HEK293 (cell line): ENCODE results near the gene CSPG4.

Experiments used
- ATF2 ChIP-seq: fragments of 450-650 bp; formaldehyde crosslinking; IDR thresholded peaks from 2 replicates; pipeline ENCODE4 v1.5.1; 2016; ENCODE audit warnings: missing biosample characterization, missing genetic modification characterization, low read depth
- GLIS1 ChIP-seq: fragments of 450-650 bp; formaldehyde crosslinking; IDR thresholded peaks from 2 replicates; pipeline ENCODE4 v1.5.1; 2016; ENCODE audit warnings: missing biosample characterization, missing genetic modification characterization
- HOXD13 ChIP-seq: sonication (generic); formaldehyde crosslinking; IDR thresholded peaks from 2 replicates; pipeline ENCODE4 v1.8.0; 2022; ENCODE audit warnings: missing genetic modification reagents, borderline replicate concordance
- INSM2 ChIP-seq: fragments of 450-650 bp; formaldehyde crosslinking; IDR thresholded peaks from 2 replicates; pipeline ENCODE4 v1.5.1; 2016; ENCODE audit warnings: missing biosample characterization, missing genetic modification characterization
- KLF17 ChIP-seq: fragments of 450-650 bp; formaldehyde crosslinking; IDR thresholded peaks from 2 replicates; pipeline ENCODE4 v1.5.1; 2016; ENCODE audit warnings: missing biosample characterization, missing genetic modification characterization
- ZBTB10 ChIP-seq: fragments of 450-650 bp; formaldehyde crosslinking; IDR thresholded peaks from 2 replicates; pipeline ENCODE4 v1.5.1; 2016; ENCODE audit warnings: missing biosample characterization, missing genetic modification characterization
- ZBTB20 ChIP-seq: fragments of 450-650 bp; formaldehyde crosslinking; IDR thresholded peaks from 2 replicates; pipeline ENCODE4 v1.5.1; 2016; ENCODE audit warnings: missing biosample characterization, missing genetic modification characterization
- ZFP37 ChIP-seq: fragments of 450-650 bp; formaldehyde crosslinking; IDR thresholded peaks from 2 replicates; pipeline ENCODE4 v1.5.1; 2016; ENCODE audit warnings: missing biosample characterization, missing genetic modification characterization
- ZFP41 ChIP-seq: fragments of 450-650 bp; formaldehyde crosslinking; IDR thresholded peaks from 2 replicates; pipeline ENCODE4 v1.5.1; 2016; ENCODE audit warnings: missing biosample characterization, missing genetic modification characterization, borderline replicate concordance
- ZNF175 ChIP-seq: fragments of 450-650 bp; formaldehyde crosslinking; IDR thresholded peaks from 2 replicates; pipeline ENCODE4 v1.5.1; 2016; ENCODE audit warnings: missing biosample characterization, missing genetic modification characterization
- ZNF18 ChIP-seq: fragments of 450-650 bp; formaldehyde crosslinking; IDR thresholded peaks from 2 replicates; pipeline ENCODE4 v1.5.1; 2016; ENCODE audit warnings: missing biosample characterization, missing genetic modification characterization
- ZNF202 ChIP-seq: fragments of 450-650 bp; formaldehyde crosslinking; IDR thresholded peaks from 2 replicates; pipeline ENCODE4 v1.5.1; 2016; ENCODE audit warnings: missing biosample characterization, missing genetic modification characterization, borderline replicate concordance
- ZNF214 ChIP-seq: fragments of 450-650 bp; formaldehyde crosslinking; IDR thresholded peaks from 2 replicates; pipeline ENCODE4 v1.5.1; 2017; ENCODE audit warnings: missing biosample characterization, mild to moderate bottlenecking, missing genetic modification characterization, borderline replicate concordance
- ZNF280C ChIP-seq: fragments of 450-650 bp; formaldehyde crosslinking; IDR thresholded peaks from 2 replicates; pipeline ENCODE4 v1.5.1; 2016; ENCODE audit warnings: missing biosample characterization, missing genetic modification characterization
- ZNF449 ChIP-seq: fragments of 450-650 bp; formaldehyde crosslinking; IDR thresholded peaks from 2 replicates; pipeline ENCODE4 v1.5.1; 2017; ENCODE audit warnings: missing biosample characterization, mild to moderate bottlenecking, missing genetic modification characterization, moderate library complexity
- ZNF521 ChIP-seq: fragments of 450-650 bp; formaldehyde crosslinking; IDR thresholded peaks from 2 replicates; pipeline ENCODE4 v1.5.1; 2017; ENCODE audit warnings: missing biosample characterization, mild to moderate bottlenecking, missing genetic modification characterization
- ZNF549 ChIP-seq: fragments of 450-650 bp; IDR thresholded peaks from 2 replicates; pipeline ENCODE4 v1.5.1; 2018; ENCODE audit warnings: missing biosample characterization, missing genetic modification characterization, mild to moderate bottlenecking, inconsistent platforms, moderate library complexity
- ZNF629 ChIP-seq: fragments of 450-650 bp; formaldehyde crosslinking; IDR thresholded peaks from 2 replicates; pipeline ENCODE4 v1.5.1; 2017; ENCODE audit warnings: missing biosample characterization, missing genetic modification characterization
- ZNF645 ChIP-seq: fragments of 450-650 bp; formaldehyde crosslinking; IDR thresholded peaks from 2 replicates; pipeline ENCODE4; 2016; ENCODE audit warnings: missing biosample characterization, missing genetic modification characterization
- ZNF654 ChIP-seq: fragments of 450-650 bp; formaldehyde crosslinking; IDR thresholded peaks from 2 replicates; pipeline ENCODE4 v1.5.1; 2016; ENCODE audit warnings: low read depth, missing biosample characterization, missing genetic modification characterization
- ZNF704 ChIP-seq: fragments of 450-650 bp; formaldehyde crosslinking; IDR thresholded peaks from 2 replicates; pipeline ENCODE4 v1.5.1; 2016; ENCODE audit warnings: missing biosample characterization, missing genetic modification characterization
- ZNF707 ChIP-seq: fragments of 450-650 bp; formaldehyde crosslinking; IDR thresholded peaks from 2 replicates; pipeline ENCODE4 v1.5.1; 2016; ENCODE audit warnings: missing biosample characterization, missing genetic modification characterization
- ZNF768 ChIP-seq: fragments of 450-650 bp; formaldehyde crosslinking; IDR thresholded peaks from 2 replicates; pipeline ENCODE4 v1.5.1; 2018; ENCODE audit warnings: missing biosample characterization, mild to moderate bottlenecking, missing genetic modification characterization
- ZNF843 ChIP-seq: fragments of 450-650 bp; formaldehyde crosslinking; IDR thresholded peaks from 2 replicates; pipeline ENCODE4 v1.5.1; 2016; ENCODE audit warnings: missing biosample characterization, missing genetic modification characterization

Gene CSPG4

GRCh38 chr15:75738014-75738646 lies 25.5 kb upstream of the CSPG4 start (continued):
- TF ChIP-seq ZNF645 (tag by site-specific recombination) (no peak), ZNF843 (tag by site-specific recombination) (no peak), KLF17 (tag by site-specific recombination) (peak; percentile 29), ZFP41 (tag by site-specific recombination) (no peak), ATF2 (tag by site-specific recombination) (no peak), ZNF521 (no peak), HOXD13 (CRISPR knock-in tag) (no peak), ZNF654 (tag by site-specific recombination) (no peak), ZNF280C (tag by site-specific recombination) (no peak), ZFP37 (tag by site-specific recombination) (peak; percentile 55; the same call in 1 of the 2 replicates), ZNF704 (tag by site-specific recombination) (no peak), ZNF449 (tag by site-specific recombination) (no peak), ZNF175 (tag by site-specific recombination) (no peak), ZBTB10 (peak; percentile 42; the same call in 1 of the 2 replicates), ZNF202 (tag by site-specific recombination) (no peak), INSM2 (tag by site-specific recombination) (no peak), ZNF18 (tag by site-specific recombination) (no peak), ZNF214 (no peak), ZNF629 (tag by site-specific recombination) (no peak), ZNF768 (no peak), ZBTB20 (tag by site-specific recombination) (peak; percentile 58; the same call in 1 of the 2 replicates), GLIS1 (tag by site-specific recombination) (peak; percentile 64), ZNF707 (no peak), ZNF549 (tag by site-specific recombination) (no peak)
